ENCODE results near the gene MGMT.

The MGMT gene

GRCh38 chr10:129719415-129719739, 252.3 kb downstream of the MGMT start:
- TF ChIP-seq CTCF (IDR thresholded peaks at IDR 0.05; ENCODE audit: insufficient read depth, low read depth, low read length, missing control alignments) = no peak
- H3K4me3 ChIP-seq (ENCODE audit: low read length) = no peak overlapping the region
- DNase-seq (ENCODE audit: low read depth) = no peak

- H3K4me3 ChIP-seq (ENCODE audit: low read length) = no peak overlapping the region
- TF ChIP-seq CTCF (IDR thresholded peaks at IDR 0.05; ENCODE audit: insufficient read depth, low read depth, low read length, missing control alignments) = no peak
- DNase-seq (ENCODE audit: low read depth) = no peak
Observed at GRCh38 chr10:129719889-129720590, 253.0 kb downstream of the MGMT start.

- H3K4me3 ChIP-seq (ENCODE audit: low read length) = no peak overlapping the region
- TF ChIP-seq CTCF (IDR thresholded peaks at IDR 0.05; ENCODE audit: insufficient read depth, low read depth, low read length, missing control alignments) = no peak
Observed at GRCh38 chr10:129725011-129725410, 258.0 kb downstream of the MGMT start.

GRCh38 chr10:129725482-129725881, 258.4 kb downstream of the MGMT start:
- no peak overlapping the region for H3K4me3 ChIP-seq (ENCODE audit: low read length)
- DNase-seq (ENCODE audit: low read depth) = no peak
- TF ChIP-seq CTCF (IDR thresholded peaks at IDR 0.05; ENCODE audit: insufficient read depth, low read depth, low read length, missing control alignments) = no peak

More at GRCh38 chr10:129725011-129725410, 258.0 kb downstream of the MGMT start:
- no peak for DNase-seq (ENCODE audit: low read depth)

GRCh38 chr10:129725890-129726631, 259.0 kb downstream of the MGMT start:
- H3K4me3 ChIP-seq (ENCODE audit: low read length) = no peak overlapping the region
- no peak for DNase-seq (ENCODE audit: low read depth)
- TF ChIP-seq CTCF (IDR thresholded peaks at IDR 0.05; ENCODE audit: insufficient read depth, low read depth, low read length, missing control alignments) = no peak

GRCh38 chr10:129727071-129727470, 260.0 kb downstream of the MGMT start:
- TF ChIP-seq CTCF (IDR thresholded peaks at IDR 0.05; ENCODE audit: insufficient read depth, low read depth, low read length, missing control alignments) = no peak
- DNase-seq (ENCODE audit: low read depth) = no peak
- H3K4me3 ChIP-seq (ENCODE audit: low read length) = no peak overlapping the region
